Neural progenitor cell (in vitro differentiated cells): Measurements from ENCODE around the gene GPR45. TPM values are rescaled to one million over a fixed set of nuclear protein-coding genes. Genes with fewer than 3 reads are reported as not detected.
A peak's percentile ranks its signal among the peaks of the same experiment; 100 is the strongest.

Experiments used
- DNase-seq: peaks from one replicate; pipeline ENCODE4 v3.0.0-alpha.2; 2016; ENCODE audit warnings: low spot score
- H2AFZ ChIP-seq: fragments of 200-600 bp; sonication (generic); replicated peaks from 2 replicates; pipeline ENCODE4 v1.6.1; 2016; ENCODE audit warnings: antibody characterized with exemption
- H3F3A ChIP-seq: fragments of 200-600 bp; sonication (generic); 2 replicates; pipeline ENCODE4 v1.6.1; 2016; ENCODE audit warnings: antibody characterized with exemption, low read depth
- H3K27ac ChIP-seq: fragments of 200-600 bp; sonication (generic); 2 replicates; pipeline ENCODE4 v1.5.1; 2016; ENCODE audit warnings: mild to moderate bottlenecking
- H3K27me3 ChIP-seq: fragments of 200-600 bp; sonication (generic); 2 replicates; pipeline ENCODE4 v1.6.1; 2016; ENCODE audit warnings: mild to moderate bottlenecking, moderate library complexity
- H3K36me3 ChIP-seq: fragments of 200-600 bp; sonication (generic); 2 replicates; pipeline ENCODE4 v1.5.1; 2016
- H3K4me1 ChIP-seq: fragments of 200-600 bp; sonication (generic); 2 replicates; pipeline ENCODE4 v1.6.1; 2016; ENCODE audit warnings: mixed run types
- H3K4me2 ChIP-seq: fragments of 200-600 bp; sonication (generic); 2 replicates; pipeline ENCODE4 v1.6.1; 2016
- H3K4me3 ChIP-seq: fragments of 200-600 bp; sonication (generic); 2 replicates; pipeline ENCODE4 v1.5.1; 2016
- H3K79me2 ChIP-seq: fragments of 200-600 bp; sonication (generic); 2 replicates; pipeline ENCODE4 v1.6.1; 2016; ENCODE audit warnings: low read depth
- H3K9ac ChIP-seq: fragments of 200-600 bp; sonication (generic); 2 replicates; pipeline ENCODE4 v1.6.1; 2016
- H3K9me3 ChIP-seq: fragments of 200-600 bp; sonication (generic); 2 replicates; pipeline ENCODE4 v1.5.1; 2016; ENCODE audit warnings: low read depth
- H4K20me1 ChIP-seq: fragments of 200-600 bp; sonication (generic); 2 replicates; pipeline ENCODE4 v1.6.1; 2016; ENCODE audit warnings: low read depth
- H3K27ac Mint-ChIP-seq: 3 replicates; pipeline ENCODE4 v1.8.0; 2021; ENCODE audit warnings: mixed read lengths
- H3K27me3 Mint-ChIP-seq: 2 replicates; pipeline ENCODE4 v1.8.0; 2022; ENCODE audit warnings: low read depth, mild to moderate bottlenecking, inconsistent platforms, moderate library complexity, mixed read lengths; ENCODE audit not compliant: insufficient read depth
- H3K36me3 Mint-ChIP-seq: 3 replicates; pipeline ENCODE4 v1.8.0; 2021; ENCODE audit warnings: mixed read lengths
- H3K4me1 Mint-ChIP-seq: 3 replicates; pipeline ENCODE4 v1.8.0; 2021; ENCODE audit warnings: mixed read lengths
- H3K4me3 Mint-ChIP-seq: 3 replicates; pipeline ENCODE4 v1.8.0; 2021; ENCODE audit warnings: mild to moderate bottlenecking, moderate library complexity, mixed read lengths
- H3K9me3 Mint-ChIP-seq: 3 replicates; pipeline ENCODE4 v1.8.0; 2020; ENCODE audit warnings: mixed read lengths
- CTCF ChIP-seq: fragments of 200-600 bp; sonication (generic); IDR thresholded peaks from 2 replicates; pipeline ENCODE4 v1.5.1; 2017; ENCODE audit warnings: antibody characterized with exemption, mild to moderate bottlenecking
- EZH2 ChIP-seq: fragments of 200-600 bp; sonication (generic); IDR thresholded peaks from 2 replicates; pipeline ENCODE4 v1.6.1; 2017; ENCODE audit warnings: antibody characterized with exemption, mild to moderate bottlenecking, moderate library complexity
- EZH2phosphoT487 ChIP-seq: fragments of 200-600 bp; sonication (generic); IDR thresholded peaks from 2 replicates; pipeline ENCODE4 v1.6.1; 2017; ENCODE audit warnings: antibody characterized with exemption
- total RNA-seq: library from RNA; depleted of rRNA; stranded (reverse); fragments of >200 nt; gene quantifications from 2 replicates; pipeline ENCODE4 v1.2.3, GENCODE V29; 2015; ENCODE audit warnings: low replicate concordance

Gene GPR45
- total RNA-seq, 1 donor from 2014 or later: not detected

- H3K4me1 ChIP-seq: peaks cover 4% of the 10 kb centered on the region
- no peak for DNase-seq
- TF ChIP-seq EZH2phosphoT487 (no peak), EZH2 (no peak), CTCF (no peak)
- no peak overlapping the region for H2AFZ ChIP-seq
- H3K9me3 ChIP-seq: no peaks in the 10 kb centered on the region
- Mint-ChIP-seq H3K4me1 (peaks cover 27% of the 10 kb centered on the region), H3K27me3 (peaks cover 6% of the 10 kb centered on the region), H3K4me3 (no peak overlapping the region), H3K36me3 (no peaks in the 10 kb centered on the region), H3K9me3 (no peaks in the 10 kb centered on the region), H3K27ac (no peak overlapping the region)
- H3K9ac ChIP-seq: no peak overlapping the region
- H3K79me2 ChIP-seq: no peaks in the 10 kb centered on the region
- H3F3A ChIP-seq: no peaks in the 10 kb centered on the region
- peaks cover 5% of the 10 kb centered on the region for H3K27me3 ChIP-seq
- no peaks in the 10 kb centered on the region for H4K20me1 ChIP-seq
- H3K36me3 ChIP-seq: no peaks in the 10 kb centered on the region
- no peak overlapping the region for H3K4me2 ChIP-seq
- no peak overlapping the region for H3K4me3 ChIP-seq
- H3K27ac ChIP-seq: no peak overlapping the region
Observed at GRCh38 chr2:105231232-105231619, 10.3 kb upstream of the GPR45 start.

- Histone ChIP-seq H3F3A (no peaks in the 10 kb centered on the region), H3K4me2 (no peak overlapping the region), H3K4me1 (peaks cover 4% of the 10 kb centered on the region), H3K27me3 (peaks cover 15% of the 10 kb centered on the region), H2AFZ (peak overlapping the region; percentile 37), H3K4me3 (no peak overlapping the region), H3K9ac (no peak overlapping the region), H3K27ac (no peak overlapping the region), H4K20me1 (no peaks in the 10 kb centered on the region), H3K79me2 (no peaks in the 10 kb centered on the region), H3K9me3 (no peaks in the 10 kb centered on the region), H3K36me3 (no peaks in the 10 kb centered on the region)
- H3K4me1 Mint-ChIP-seq: peaks cover 32% of the 10 kb centered on the region
- no peaks in the 10 kb centered on the region for H3K27me3 Mint-ChIP-seq
- peak; percentile 95 for DNase-seq
- no peak overlapping the region for H3K27ac Mint-ChIP-seq
- H3K9me3 Mint-ChIP-seq: no peaks in the 10 kb centered on the region
- H3K36me3 Mint-ChIP-seq: no peaks in the 10 kb centered on the region
- TF ChIP-seq EZH2phosphoT487 (no peak), EZH2 (no peak), CTCF (peak; percentile 93)
- no peak overlapping the region for H3K4me3 Mint-ChIP-seq
Observed at GRCh38 chr2:105235388-105236059, 6.0 kb upstream of the GPR45 start.

GRCh38 chr2:105236060-105236424 lies 5.5 kb upstream of the GPR45 start:
- Histone ChIP-seq H3K9ac (no peak overlapping the region), H3K4me1 (peaks cover 1% of the 10 kb centered on the region), H3K27ac (no peak overlapping the region), H3K79me2 (no peaks in the 10 kb centered on the region), H3K4me2 (no peak overlapping the region), H3K9me3 (no peaks in the 10 kb centered on the region), H3K36me3 (no peaks in the 10 kb centered on the region), H3F3A (no peaks in the 10 kb centered on the region), H3K27me3 (peaks cover 15% of the 10 kb centered on the region), H2AFZ (no peak overlapping the region), H3K4me3 (no peak overlapping the region), H4K20me1 (no peaks in the 10 kb centered on the region)
- Mint-ChIP-seq H3K4me3 (no peak overlapping the region), H3K4me1 (peaks cover 27% of the 10 kb centered on the region), H3K27ac (no peak overlapping the region), H3K36me3 (no peaks in the 10 kb centered on the region), H3K27me3 (no peaks in the 10 kb centered on the region), H3K9me3 (no peaks in the 10 kb centered on the region)
- TF ChIP-seq CTCF: no peak
- DNase-seq: no peak
